Epithelial cell of esophagus (primary cell): ENCODE data around the gene SERPINA9.
"Not testable (repeated sequence)": the region's sequence is repeated elsewhere in the genome, so short reads cannot be mapped to it uniquely, and the experiment has no call there.

Source experiments
- DNase-seq: peaks from one replicate; pipeline ENCODE4 v3.0.0; 2010; ENCODE audit warnings: low read depth
- H3K4me3 ChIP-seq: 2 replicates; pipeline ENCODE4 v1.5.1; 2011; ENCODE audit warnings: mild to moderate bottlenecking, low read length, control low read depth
- TF ChIP-seq, protein P1 (sequence below): IDR thresholded peaks from 2 replicates; pipeline ENCODE4 v1.5.1; 2011; ENCODE audit warnings: low read depth, mild to moderate bottlenecking, low read length, control low read depth, inconsistent platforms; ENCODE audit not compliant: insufficient read depth; ENCODE audit errors: missing control alignments

SERPINA9 gene

DNA sequence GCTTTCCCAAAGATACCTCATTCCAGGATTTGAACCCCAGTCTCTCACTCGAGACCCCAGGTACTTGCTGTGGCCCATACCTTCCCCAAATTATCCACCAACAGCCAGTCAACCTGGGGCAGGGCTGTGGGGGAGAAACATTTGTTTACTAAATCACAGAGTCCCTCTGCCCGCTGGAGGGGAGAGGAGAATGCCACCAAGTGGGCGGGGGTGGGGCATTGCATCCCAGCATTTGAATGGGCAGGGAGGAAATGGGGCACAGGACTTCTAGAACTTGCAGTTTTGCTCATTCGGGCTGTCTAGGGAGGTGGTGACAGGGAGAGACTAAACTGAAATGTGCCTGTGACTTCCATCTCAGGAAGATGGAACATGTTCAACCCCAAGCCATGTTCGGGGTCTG lies 10.9 kb upstream of the SERPINA9 start:
- no peak overlapping the region for H3K4me3 ChIP-seq
- TF ChIP-seq, protein P1, sequence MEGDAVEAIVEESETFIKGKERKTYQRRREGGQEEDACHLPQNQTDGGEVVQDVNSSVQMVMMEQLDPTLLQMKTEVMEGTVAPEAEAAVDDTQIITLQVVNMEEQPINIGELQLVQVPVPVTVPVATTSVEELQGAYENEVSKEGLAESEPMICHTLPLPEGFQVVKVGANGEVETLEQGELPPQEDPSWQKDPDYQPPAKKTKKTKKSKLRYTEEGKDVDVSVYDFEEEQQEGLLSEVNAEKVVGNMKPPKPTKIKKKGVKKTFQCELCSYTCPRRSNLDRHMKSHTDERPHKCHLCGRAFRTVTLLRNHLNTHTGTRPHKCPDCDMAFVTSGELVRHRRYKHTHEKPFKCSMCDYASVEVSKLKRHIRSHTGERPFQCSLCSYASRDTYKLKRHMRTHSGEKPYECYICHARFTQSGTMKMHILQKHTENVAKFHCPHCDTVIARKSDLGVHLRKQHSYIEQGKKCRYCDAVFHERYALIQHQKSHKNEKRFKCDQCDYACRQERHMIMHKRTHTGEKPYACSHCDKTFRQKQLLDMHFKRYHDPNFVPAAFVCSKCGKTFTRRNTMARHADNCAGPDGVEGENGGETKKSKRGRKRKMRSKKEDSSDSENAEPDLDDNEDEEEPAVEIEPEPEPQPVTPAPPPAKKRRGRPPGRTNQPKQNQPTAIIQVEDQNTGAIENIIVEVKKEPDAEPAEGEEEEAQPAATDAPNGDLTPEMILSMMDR = no peak
- no peak for DNase-seq

DNA sequence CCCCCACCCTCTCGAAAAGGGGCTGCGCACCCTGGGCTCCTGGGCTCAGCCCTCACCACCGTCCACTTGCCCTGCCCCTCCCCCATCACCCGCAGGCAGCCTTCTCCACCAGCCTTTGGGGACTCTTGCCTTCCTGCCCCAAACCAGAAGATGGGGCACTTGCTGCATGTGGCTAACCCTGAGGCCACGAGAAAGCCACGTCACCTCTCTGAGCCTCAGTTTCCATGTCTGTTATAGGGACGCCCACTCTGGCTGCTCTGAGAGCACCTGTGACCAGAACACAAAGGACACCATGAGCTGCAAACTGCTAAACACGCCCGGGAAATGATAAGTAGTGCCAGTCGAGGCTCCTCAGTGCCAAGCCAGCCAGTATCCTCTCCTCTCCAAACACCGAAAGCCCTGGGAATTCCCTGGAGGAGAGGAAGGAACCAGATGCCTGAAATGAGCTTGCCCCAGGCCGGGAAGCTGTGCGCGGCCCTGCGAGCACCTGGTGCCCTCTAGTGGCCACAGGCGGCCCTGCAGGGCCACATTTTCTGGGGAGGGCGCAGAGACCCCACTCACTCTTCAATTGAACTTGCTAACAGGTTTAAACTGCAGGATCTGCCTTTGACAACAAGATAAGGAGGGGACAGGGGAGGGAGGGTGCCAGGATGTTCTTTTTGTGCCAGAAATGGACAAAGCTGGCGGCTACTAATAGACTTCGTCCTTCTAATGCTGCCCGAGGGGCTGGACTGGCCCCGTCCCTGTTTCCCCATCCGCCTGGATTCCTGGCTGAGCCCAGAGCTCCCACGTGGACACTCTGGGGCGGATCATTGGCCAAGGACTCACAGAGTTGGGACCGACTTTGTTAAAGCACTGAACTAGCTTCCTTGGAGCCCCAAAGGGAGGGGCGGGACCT lies 10.2 kb upstream of the SERPINA9 start:
- H3K4me3 ChIP-seq = no peak overlapping the region
- TF ChIP-seq, protein P1 = peak; percentile 99
- peak; percentile 52 for DNase-seq

DNA sequence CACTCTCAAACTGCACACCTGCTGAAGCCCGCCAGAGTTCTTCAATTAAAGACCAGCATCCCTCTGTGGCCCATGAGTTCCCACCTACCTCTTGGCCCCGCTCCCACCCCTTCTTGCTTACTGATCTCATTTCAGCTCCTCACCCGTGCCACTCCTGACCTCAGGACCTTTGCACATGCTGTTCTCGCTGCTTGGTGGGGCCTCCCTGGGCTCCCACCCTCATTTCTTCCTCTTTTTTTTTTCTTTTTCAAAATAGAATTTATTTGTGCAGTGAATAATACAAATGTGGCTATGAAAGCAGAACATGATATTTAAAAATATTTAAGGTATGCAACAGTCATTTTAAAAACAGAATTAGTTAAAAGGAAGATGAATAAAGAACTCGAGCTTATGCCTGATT lies 8.5 kb upstream of the SERPINA9 start:
- TF ChIP-seq, protein P1 = no peak
- H3K4me3 ChIP-seq = no peak overlapping the region
- no peak for DNase-seq

DNA sequence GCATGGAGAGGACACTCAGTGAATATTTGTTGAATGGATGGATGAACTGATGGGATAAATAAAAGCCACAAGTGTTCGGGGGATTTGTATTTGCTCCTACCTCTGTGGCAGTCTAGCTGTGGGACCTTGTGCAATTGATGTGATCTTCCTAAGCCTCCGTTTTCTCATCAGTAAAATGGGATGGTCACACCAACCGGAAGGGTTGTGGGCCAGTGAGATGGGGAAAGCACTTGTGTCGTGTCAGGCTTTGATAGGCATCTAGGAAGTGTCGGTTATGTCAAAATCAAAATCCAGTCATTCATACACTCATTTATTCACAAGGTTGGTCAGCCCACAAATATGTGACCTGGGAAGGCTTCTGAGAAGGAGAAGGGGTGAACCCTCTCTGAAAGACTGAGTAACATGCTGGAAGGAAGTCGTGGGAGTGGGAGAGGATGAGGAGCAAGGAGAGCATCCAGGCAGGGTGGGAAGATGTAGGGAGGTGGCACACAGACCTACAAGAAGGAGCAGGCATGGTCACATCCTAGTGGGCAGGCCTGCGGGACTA lies 7.8 kb upstream of the SERPINA9 start:
- TF ChIP-seq, protein P1 = no peak
- H3K4me3 ChIP-seq = no peak overlapping the region

DNA sequence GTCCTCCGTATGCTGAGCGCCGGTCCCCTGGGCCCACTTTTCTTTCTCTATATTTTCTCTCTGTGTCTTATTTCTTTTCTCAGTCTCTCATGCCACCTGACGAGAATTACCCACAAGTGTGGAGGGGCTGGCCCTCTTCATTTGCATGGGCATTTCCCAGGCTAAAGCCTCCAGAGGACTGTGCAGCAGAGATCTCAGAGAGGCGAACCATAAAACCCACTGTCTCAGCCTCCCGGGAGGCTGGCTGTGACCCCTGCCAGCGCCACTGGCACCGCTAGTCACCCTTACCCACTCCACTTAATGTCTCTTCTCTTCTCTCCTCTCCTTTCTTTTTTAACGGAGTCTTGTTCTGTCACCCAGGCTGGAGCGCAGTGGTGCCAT lies 7.1 kb upstream of the SERPINA9 start:
- no peak for DNase-seq
- TF ChIP-seq, protein P1 = no peak
- no peak overlapping the region for H3K4me3 ChIP-seq

More for the DNA sequence above, 7.8 kb upstream of the SERPINA9 start:
- DNase-seq = peak; percentile 29

DNA sequence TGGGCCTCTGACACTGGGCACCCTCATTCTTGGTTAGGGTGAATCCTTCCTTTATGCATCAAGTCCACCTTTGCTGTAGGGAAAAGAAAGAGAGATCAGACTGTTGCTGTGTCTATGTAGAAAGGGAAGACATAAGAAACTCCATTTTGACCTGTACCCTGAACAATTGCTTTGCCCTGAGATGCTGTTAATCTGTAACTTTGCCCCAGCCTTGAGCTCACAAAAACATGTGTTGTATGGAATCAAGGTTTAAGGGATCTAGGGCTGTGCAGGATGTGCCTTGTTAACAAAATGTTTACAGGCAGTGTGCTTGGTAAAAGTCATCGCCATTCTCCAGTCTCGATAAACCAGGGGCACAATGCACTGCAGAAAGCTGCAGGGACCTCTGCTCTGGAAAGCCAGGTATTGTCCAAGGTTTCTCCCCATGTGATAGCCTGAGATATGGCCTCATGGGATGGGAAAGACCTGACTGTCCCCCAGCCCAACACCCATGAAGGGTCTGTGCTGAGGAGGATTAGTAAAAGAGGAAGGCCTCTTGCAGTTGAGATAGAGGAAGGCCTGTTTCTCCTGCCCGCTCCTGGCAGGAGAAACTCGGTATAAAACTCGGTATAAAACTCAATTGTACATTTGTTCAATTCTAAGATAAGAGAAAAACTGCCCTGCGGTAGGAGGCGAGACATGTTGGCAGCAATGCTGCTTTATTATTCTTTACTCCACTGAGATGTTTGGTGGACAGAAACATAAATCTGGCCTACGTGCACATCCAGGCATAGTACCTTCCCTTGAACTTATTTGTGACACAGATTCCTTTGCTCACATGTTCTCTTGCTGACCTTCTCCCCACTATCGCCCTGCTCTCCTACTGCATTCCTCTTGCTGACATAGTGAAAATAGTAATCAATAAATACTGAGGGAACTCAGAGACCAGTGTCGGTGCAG lies 6.4 kb upstream of the SERPINA9 start:
- DNase-seq, H3K4me3 ChIP-seq: not testable (repeated sequence)
